Calu3 (cell line): ENCODE measurements around the gene CCND2. TPM values are rescaled to one million over a fixed set of nuclear protein-coding genes. Genes with fewer than 3 reads are reported as not detected.

Source experiments
- BruUV-seq: library from RNA; stranded (reverse); fragments of 400-500 nt; replicated peaks from 2 replicates; lab custom pipeline; 2021; lab: Mats Ljungman, UMichigan
- CTCF ChIA-PET: fragments of 300-600 bp; sonication (Branson Sonifier 250); formaldehyde crosslinking; loops from one replicate; lab custom pipeline; 2022; ENCODE audit warnings: antibody characterized with exemption; lab: Charles Lee
- DNase-seq: peaks from one replicate; pipeline ENCODE4 v3.0.0; 2022
- H3K27ac Mint-ChIP-seq: one replicate; pipeline ENCODE4 v1.8.0; 2022; ENCODE audit warnings: mixed read lengths; ENCODE audit not compliant: unreplicated experiment
- H3K27me3 Mint-ChIP-seq: one replicate; pipeline ENCODE4 v1.8.0; 2022; ENCODE audit warnings: mixed read lengths; ENCODE audit not compliant: unreplicated experiment
- H3K36me3 Mint-ChIP-seq: one replicate; pipeline ENCODE4 v1.8.0; 2022; ENCODE audit warnings: mild to moderate bottlenecking, moderate library complexity, mixed read lengths; ENCODE audit not compliant: insufficient read depth, unreplicated experiment
- H3K4me1 Mint-ChIP-seq: one replicate; pipeline ENCODE4 v1.8.0; 2022; ENCODE audit warnings: mild to moderate bottlenecking, low read depth, mixed read lengths; ENCODE audit not compliant: unreplicated experiment
- H3K4me3 Mint-ChIP-seq: one replicate; pipeline ENCODE4 v1.8.0; 2022; ENCODE audit warnings: mild to moderate bottlenecking, low read depth, moderate library complexity, mixed read lengths; ENCODE audit not compliant: unreplicated experiment
- H3K9me3 Mint-ChIP-seq: one replicate; pipeline ENCODE4 v1.8.0; 2022; ENCODE audit warnings: low read depth, mixed read lengths; ENCODE audit not compliant: unreplicated experiment
- intact Hi-C: fragments of 100-400 bp; cut with micrococcal nuclease; formaldehyde crosslinking; loops from one replicate; pipeline ENCODE4 v1.10.0; 2022; ENCODE audit not compliant: unreplicated experiment
- total RNA-seq: library from RNA; stranded (reverse); gene quantifications from 2 replicates; pipeline ENCODE4 v1.2.3, GENCODE V29; 2022
- TF ChIP-seq, protein P1 (sequence below): fragments of 200-600 bp; IDR thresholded peaks from one replicate; pipeline ENCODE4 v1.8.0; 2022; ENCODE audit warnings: antibody characterized with exemption; ENCODE audit not compliant: unreplicated experiment

The CCND2 gene
- total RNA-seq, 1 experiment from 2014 or later: 0.07 TPM

DNA sequence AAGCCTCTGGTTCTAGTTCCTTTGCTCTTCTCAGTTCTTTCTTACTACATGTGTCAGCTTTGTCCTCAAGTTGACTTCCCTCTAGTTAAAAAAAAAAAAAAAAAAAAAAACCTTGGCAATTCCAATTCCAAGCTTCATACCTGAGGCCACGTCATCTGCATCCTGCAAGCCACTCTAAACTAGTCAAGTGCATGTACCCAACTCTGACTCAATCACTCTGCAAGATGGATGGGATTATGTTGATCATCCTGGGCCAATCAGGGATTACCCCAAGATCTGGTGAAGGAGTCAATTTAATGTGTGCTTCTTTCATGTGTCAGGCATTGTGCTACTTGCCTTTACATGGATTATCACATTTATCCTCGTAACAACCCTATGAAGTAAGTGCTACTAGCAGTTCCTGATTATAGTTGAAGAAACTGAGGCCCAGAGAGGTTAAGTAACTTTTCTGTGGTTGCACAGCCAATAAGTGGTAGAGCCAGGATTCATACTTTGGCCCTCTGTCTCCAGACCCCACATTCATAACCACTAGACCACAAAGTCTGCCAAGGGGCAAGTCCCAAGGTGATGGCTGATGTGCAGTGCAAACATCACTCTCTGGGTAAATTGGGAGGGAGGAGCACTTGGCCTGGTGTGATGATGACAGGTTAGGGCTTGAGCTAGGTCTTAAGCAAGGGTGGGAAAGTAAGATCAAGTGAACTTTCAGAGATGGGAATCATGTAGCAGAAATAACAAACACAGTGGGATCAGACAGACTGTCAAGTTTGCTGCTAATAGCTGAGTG lies 17.3 kb upstream of the CCND2 start:
- H3K4me1 Mint-ChIP-seq: no peaks in the 10 kb centered on the region
- CTCF ChIA-PET: interaction anchor here (1.3 kb wide), 1 partner anchor 21 kb away, joined by 3 read pairs; no protein-coding TSS in a partner anchor

DNA sequence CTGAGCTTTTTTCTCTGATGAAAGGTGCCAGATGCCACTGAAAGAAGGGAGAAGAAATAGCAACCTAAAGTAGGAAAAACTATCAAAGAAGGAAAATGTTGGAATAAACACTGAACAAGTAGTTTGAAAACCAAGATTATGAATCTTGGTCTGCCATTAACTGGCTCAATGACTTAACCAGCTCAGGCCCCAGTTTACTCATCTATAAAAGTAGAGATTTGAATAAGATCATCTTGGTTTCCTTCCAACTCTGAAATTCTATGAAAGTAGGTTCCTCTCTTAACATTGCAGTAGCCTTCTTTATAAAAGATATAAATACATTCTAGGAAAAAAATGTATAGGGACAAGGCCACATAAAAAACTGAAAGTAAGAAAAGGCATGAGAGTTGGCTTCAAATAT lies 16.1 kb upstream of the CCND2 start:
- no peaks in the 10 kb centered on the region for H3K4me1 Mint-ChIP-seq
- no TSS peak for BruUV-seq
- H3K9me3 Mint-ChIP-seq: no peaks in the 10 kb centered on the region
- intact Hi-C loops: no loop called here
- H3K36me3 Mint-ChIP-seq: no peaks in the 10 kb centered on the region
- H3K27me3 Mint-ChIP-seq: peaks cover 57% of the 10 kb centered on the region
- no peak for DNase-seq
- TF ChIP-seq, protein P1, sequence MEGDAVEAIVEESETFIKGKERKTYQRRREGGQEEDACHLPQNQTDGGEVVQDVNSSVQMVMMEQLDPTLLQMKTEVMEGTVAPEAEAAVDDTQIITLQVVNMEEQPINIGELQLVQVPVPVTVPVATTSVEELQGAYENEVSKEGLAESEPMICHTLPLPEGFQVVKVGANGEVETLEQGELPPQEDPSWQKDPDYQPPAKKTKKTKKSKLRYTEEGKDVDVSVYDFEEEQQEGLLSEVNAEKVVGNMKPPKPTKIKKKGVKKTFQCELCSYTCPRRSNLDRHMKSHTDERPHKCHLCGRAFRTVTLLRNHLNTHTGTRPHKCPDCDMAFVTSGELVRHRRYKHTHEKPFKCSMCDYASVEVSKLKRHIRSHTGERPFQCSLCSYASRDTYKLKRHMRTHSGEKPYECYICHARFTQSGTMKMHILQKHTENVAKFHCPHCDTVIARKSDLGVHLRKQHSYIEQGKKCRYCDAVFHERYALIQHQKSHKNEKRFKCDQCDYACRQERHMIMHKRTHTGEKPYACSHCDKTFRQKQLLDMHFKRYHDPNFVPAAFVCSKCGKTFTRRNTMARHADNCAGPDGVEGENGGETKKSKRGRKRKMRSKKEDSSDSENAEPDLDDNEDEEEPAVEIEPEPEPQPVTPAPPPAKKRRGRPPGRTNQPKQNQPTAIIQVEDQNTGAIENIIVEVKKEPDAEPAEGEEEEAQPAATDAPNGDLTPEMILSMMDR: no peak
- no peak overlapping the region for H3K4me3 Mint-ChIP-seq
- H3K27ac Mint-ChIP-seq: no peak overlapping the region
- CTCF ChIA-PET: interaction anchor here (1.3 kb wide), 1 partner anchor 19 kb away, joined by 3 read pairs; no protein-coding TSS in a partner anchor

More for the DNA sequence above, 17.3 kb upstream of the CCND2 start:
- TF ChIP-seq, protein P1: no peak
- Mint-ChIP-seq H3K27ac (no peak overlapping the region), H3K27me3 (peaks cover 58% of the 10 kb centered on the region), H3K36me3 (no peaks in the 10 kb centered on the region), H3K9me3 (no peaks in the 10 kb centered on the region), H3K4me3 (no peak overlapping the region)
- intact Hi-C loops: no loop called here
- no peak for DNase-seq
- no TSS peak for BruUV-seq

DNA sequence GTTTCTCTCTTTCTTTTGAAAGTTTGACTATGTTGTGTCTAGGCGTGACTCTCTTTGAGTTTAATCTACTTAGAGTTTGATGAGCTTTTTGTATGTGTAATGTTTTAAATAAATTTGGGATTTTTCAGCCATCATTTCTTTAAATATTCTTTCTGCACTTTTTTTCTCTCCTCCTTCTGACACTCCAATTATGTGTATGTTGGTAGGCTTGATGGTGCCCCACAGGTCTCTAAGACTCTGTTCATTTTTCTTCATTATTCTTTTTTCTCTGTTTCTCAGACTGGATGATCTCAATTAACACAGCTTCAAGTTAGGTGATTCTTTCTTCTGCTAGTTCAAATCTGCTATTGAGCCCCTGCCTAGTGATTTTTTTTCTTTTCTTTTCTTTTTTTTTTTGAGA lies 14.5 kb upstream of the CCND2 start:
- no peaks in the 10 kb centered on the region for H3K36me3 Mint-ChIP-seq
- CTCF ChIA-PET: interaction anchor here (0.6 to 0.7 kb wide), 2 partner anchors 9 to 211 kb away, joined by 3 to 4 read pairs; no protein-coding TSS in a partner anchor
- TF ChIP-seq, protein P1: no peak
- BruUV-seq: no TSS peak
- intact Hi-C loops: no loop called here
- no peak for DNase-seq
- peaks cover 57% of the 10 kb centered on the region for H3K27me3 Mint-ChIP-seq
- no peak overlapping the region for H3K4me3 Mint-ChIP-seq
- H3K9me3 Mint-ChIP-seq: no peaks in the 10 kb centered on the region
- no peaks in the 10 kb centered on the region for H3K4me1 Mint-ChIP-seq
- no peak overlapping the region for H3K27ac Mint-ChIP-seq

DNA sequence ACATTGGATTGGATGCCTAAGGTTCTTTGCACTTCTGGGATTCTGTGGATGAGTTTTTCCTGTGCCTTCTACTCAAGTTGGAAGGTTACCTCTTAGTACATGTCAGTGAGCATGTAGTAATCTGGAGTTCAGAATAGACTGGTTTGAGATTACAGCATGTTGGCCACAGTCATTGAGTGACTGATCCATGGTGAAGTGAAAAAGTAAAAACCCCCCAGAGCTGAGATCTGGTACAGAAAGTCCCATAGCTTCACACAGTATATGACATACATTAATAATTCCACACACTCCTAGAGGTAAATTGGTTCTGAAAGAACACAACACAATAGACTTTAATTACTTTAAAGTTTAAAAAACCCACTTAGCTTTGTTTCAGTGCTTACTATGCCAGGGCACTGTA lies 11.9 kb upstream of the CCND2 start:
- H3K4me3 Mint-ChIP-seq: no peak overlapping the region
- H3K27me3 Mint-ChIP-seq: peaks cover 81% of the 10 kb centered on the region
- H3K27ac Mint-ChIP-seq: no peak overlapping the region
- TF ChIP-seq, protein P1: no peak
- no peak for DNase-seq
- no peaks in the 10 kb centered on the region for H3K4me1 Mint-ChIP-seq
- no peaks in the 10 kb centered on the region for H3K9me3 Mint-ChIP-seq
- intact Hi-C loops: no loop called here
- no peaks in the 10 kb centered on the region for H3K36me3 Mint-ChIP-seq
- CTCF ChIA-PET: interaction anchor here (0.5 to 0.9 kb wide), 2 partner anchors 15 to 737 kb away, joined by 3 to 7 read pairs; no protein-coding TSS in a partner anchor
- BruUV-seq: no TSS peak
